SK-N-SH treated with all-trans-retinoic acid at 6 μM for 48 hours (cell line): ENCODE measurements around the gene INTS1.

Experiments used
- ATAC-seq: fragments of 200-7000 bp; cut with Tn5 transposase; 3 replicates; pipeline ENCODE4 v1.9.1; 2020; ENCODE audit warnings: mild to moderate bottlenecking, moderate library complexity
- ARNTL ChIP-seq: fragments of 450-650 bp; formaldehyde crosslinking; IDR thresholded peaks from 2 replicates; pipeline ENCODE4 v1.5.0; 2020; ENCODE audit warnings: low read depth, mild to moderate bottlenecking, moderate library complexity, borderline replicate concordance
- CSDC2 ChIP-seq: fragments of 250-450 bp; sonication (Bioruptor Pico); IDR thresholded peaks from 2 replicates; pipeline ENCODE4 v1.5.0; 2020; ENCODE audit warnings: mild to moderate bottlenecking, moderate library complexity
- ESRRG ChIP-seq: fragments of 250-450 bp; sonication (Bioruptor Pico); IDR thresholded peaks from 2 replicates; pipeline ENCODE4 v1.6.1; 2021; ENCODE audit warnings: mild to moderate bottlenecking
- OSR1 ChIP-seq: fragments of 250-450 bp; sonication (Bioruptor Pico); IDR thresholded peaks from 2 replicates; pipeline ENCODE4 v1.8.0; 2022; ENCODE audit warnings: moderate library complexity, mild to moderate bottlenecking, inconsistent platforms
- SNAI2 ChIP-seq: fragments of 250-450 bp; sonication (Bioruptor Pico); IDR thresholded peaks from 2 replicates; pipeline ENCODE4 v1.5.0; 2020; ENCODE audit warnings: mild to moderate bottlenecking, moderate library complexity
- ZNF70 ChIP-seq: fragments of 450-650 bp; formaldehyde crosslinking; IDR thresholded peaks from 2 replicates; pipeline ENCODE4 v1.5.0; 2020; ENCODE audit warnings: mild to moderate bottlenecking, moderate library complexity
- TF ChIP-seq, protein P1 (sequence below): fragments of 250-450 bp; sonication (Bioruptor Pico); IDR thresholded peaks from 2 replicates; pipeline ENCODE4 v1.5.1; 2020; ENCODE audit warnings: low read depth, mild to moderate bottlenecking, moderate library complexity

INTS1 gene

GRCh38 chr7:1421946-1422345 lies 82.2 kb downstream of the INTS1 start (continued):
- TF ChIP-seq, protein P1, sequence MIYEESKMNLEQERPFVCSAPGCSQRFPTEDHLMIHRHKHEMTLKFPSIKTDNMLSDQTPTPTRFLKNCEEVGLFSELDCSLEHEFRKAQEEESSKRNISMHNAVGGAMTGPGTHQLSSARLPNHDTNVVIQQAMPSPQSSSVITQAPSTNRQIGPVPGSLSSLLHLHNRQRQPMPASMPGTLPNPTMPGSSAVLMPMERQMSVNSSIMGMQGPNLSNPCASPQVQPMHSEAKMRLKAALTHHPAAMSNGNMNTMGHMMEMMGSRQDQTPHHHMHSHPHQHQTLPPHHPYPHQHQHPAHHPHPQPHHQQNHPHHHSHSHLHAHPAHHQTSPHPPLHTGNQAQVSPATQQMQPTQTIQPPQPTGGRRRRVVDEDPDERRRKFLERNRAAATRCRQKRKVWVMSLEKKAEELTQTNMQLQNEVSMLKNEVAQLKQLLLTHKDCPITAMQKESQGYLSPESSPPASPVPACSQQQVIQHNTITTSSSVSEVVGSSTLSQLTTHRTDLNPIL (CRISPR knock-in tag) = no peak
- no peak for TF ChIP-seq CSDC2 (CRISPR knock-in tag)
- TF ChIP-seq OSR1 = no peak
- TF ChIP-seq ESRRG (CRISPR knock-in tag) = no peak
- TF ChIP-seq ARNTL (CRISPR knock-in tag) = no peak
- no peak for TF ChIP-seq ZNF70 (CRISPR knock-in tag)
- TF ChIP-seq, all 23 proteins: peak for 0

DNA sequence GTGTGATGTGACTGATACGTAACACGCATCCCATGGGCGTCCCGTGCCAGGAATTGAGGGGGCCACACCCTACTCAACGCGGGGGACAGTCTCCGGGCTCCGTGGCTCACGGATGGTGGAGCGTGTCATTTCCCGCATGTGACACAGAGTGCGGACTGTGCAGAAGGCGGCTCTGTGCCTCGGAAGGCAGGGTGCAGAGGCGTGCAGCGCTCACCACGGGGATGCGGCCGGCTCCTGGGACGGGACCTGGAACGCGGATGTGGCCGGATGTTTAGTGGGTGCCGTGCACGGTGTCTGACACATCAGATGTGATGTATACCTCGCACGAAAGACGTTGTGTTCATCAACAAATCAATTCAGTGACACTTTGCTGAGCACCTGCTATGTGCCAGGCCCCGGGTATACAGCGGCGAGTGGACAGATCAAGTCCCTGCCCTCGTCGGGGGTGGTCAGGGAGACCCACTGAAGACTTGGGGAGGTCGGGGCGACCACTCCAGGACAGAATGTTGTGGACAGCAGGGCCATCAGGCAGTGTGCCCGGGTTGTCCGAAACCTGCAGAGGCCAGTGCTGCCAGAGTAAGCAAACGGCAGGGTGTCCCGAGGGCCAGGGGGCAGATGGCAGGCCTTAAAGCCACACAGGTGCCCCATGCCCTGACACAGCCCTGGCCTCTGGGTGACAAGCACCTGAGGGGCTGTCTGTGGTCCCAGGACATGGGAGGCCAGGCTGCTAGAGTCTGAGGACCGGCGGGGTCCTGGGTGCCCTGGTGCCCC lies 83.0 kb downstream of the INTS1 start:
- no peak for TF ChIP-seq SNAI2
- peak; percentile 6; the same call in 2 of the 3 replicates for ATAC-seq
